Sigmoid colon (tissue), 7 donors: ENCODE results near the gene TMEM184C. TPM values are rescaled to one million over a fixed set of nuclear protein-coding genes. Genes with fewer than 3 reads are reported as not detected.

Experiments
- DNase-seq: peaks from one replicate; pipeline ENCODE4 v3.0.0-alpha.2; 2019
- H3K27ac ChIP-seq, 4 donors: fragments of 200-600 bp; sonication (generic); one replicate each; pipeline ENCODE4 v1.5.1; 2016 to 2019; ENCODE audit warnings: mild to moderate bottlenecking in 1 of 4
- H3K27me3 ChIP-seq, 3 donors: fragments of 200-600 bp; sonication (generic); one replicate each; pipeline ENCODE4 v1.5.1; 2019; ENCODE audit warnings: mild to moderate bottlenecking in 1 of 3
- H3K36me3 ChIP-seq, 4 donors: fragments of 200-600 bp; sonication (generic); one replicate each; pipeline ENCODE4 v1.5.1; 2016 to 2019
- H3K4me1 ChIP-seq, 4 donors: fragments of 200-600 bp; sonication (generic); one replicate each; pipeline ENCODE4 v1.5.1; 2017 to 2019
- H3K4me3 ChIP-seq, 4 donors: fragments of 200-600 bp; sonication (generic); one replicate each; pipeline ENCODE4 v1.5.1; 2017 to 2019; ENCODE audit warnings: mild to moderate bottlenecking in 2 of 4, moderate library complexity in 1 of 4
- H3K9me3 ChIP-seq, 4 donors: fragments of 200-600 bp in 3 of 4; sonication (generic) in 3 of 4; one replicate each; pipeline versions ENCODE4 v1.5.1 to v1.6.1; 2013 to 2019
- EP300 ChIP-seq, 4 donors: sonication (generic); formaldehyde crosslinking; IDR thresholded peaks; one replicate each; pipeline ENCODE4 v1.6.1; 2017; ENCODE audit warnings: antibody characterized with exemption in 4 of 4
- POLR2A ChIP-seq, 2 donors: fragments of 450-650 bp; IDR thresholded peaks; one replicate each; pipeline ENCODE4 v1.6.1; 2016; ENCODE audit warnings: antibody characterized with exemption in 2 of 2, mild to moderate bottlenecking in 2 of 2, moderate library complexity in 2 of 2
- POLR2AphosphoS5 ChIP-seq, 4 donors: sonication (generic); formaldehyde crosslinking; IDR thresholded peaks; one replicate each; pipeline ENCODE4 v1.6.1; 2017; ENCODE audit warnings: antibody characterized with exemption in 4 of 4
- WGBS, 2 donors: extraction: QIAGEN DNeasy Blood & Tissue Kit; methylation state at CpG; one replicate each; pipeline ENCODE4 v1.1.7; 2013; 5-methylcytosine and 5-hydroxymethylcytosine counted together
- intact Hi-C: fragments of 100-400 bp; cut with DNase I; formaldehyde crosslinking; loops from one replicate; pipeline ENCODE4 v1.15.1; 2023
- polyA plus RNA-seq, 3 donors: library from polyadenylated mRNA; stranded (reverse); fragments of 200-250 nt; gene quantifications; one replicate each; pipeline ENCODE4 v1.2.3, GENCODE V29; 2013
- total RNA-seq, 4 donors: library from RNA; depleted of rRNA; stranded (reverse); fragments of >200 nt; gene quantifications; one replicate each; pipeline ENCODE4 v1.1.0, GENCODE V29; 2016
- TF ChIP-seq, protein P1 (sequence below), 4 experiments: fragments of 450-650 bp in 3 of 4; fragments of 200-600 bp in 1 of 4; IDR thresholded peaks; one replicate each; pipeline ENCODE4 v1.5.1; 2016 to 2019; ENCODE audit warnings: antibody characterized with exemption in 4 of 4, mild to moderate bottlenecking in 3 of 4, moderate library complexity in 2 of 4
- donor health status: healthy with polysubstance abuse.
- donor health status: Bipolar disorder and iron deficiency.
- donor health status: healthy.

Gene TMEM184C
- total and polyA plus RNA-seq, 7 donors = 6.0 to 23.8 (median 12.2) TPM

DNA sequence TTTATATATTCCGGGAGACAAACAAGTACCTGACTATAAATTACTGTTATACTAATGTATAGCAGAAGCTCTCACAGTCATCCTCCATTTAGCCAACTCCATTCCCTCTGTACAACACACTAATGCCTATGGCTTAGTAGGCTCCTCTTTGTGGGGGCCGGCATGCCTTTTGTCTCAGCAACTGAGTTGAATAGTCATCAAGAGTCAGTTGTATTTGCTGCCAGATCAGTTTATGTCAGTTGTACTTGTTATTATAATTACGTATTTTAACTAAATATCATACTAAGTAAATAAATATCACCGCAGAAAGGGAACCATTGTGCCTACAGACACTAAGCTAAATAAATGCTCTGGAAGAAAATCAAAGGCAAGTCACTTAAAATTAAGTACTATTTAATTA lies 56.9 kb downstream of the TMEM184C start:
- TF ChIP-seq POLR2A (IDR thresholded peaks at IDR 0.05) (no peak), POLR2AphosphoS5 (IDR thresholded peaks at IDR 0.05) (no peak), EP300 (IDR thresholded peaks at IDR 0.05) (no peak)
- TF ChIP-seq, protein P1, sequence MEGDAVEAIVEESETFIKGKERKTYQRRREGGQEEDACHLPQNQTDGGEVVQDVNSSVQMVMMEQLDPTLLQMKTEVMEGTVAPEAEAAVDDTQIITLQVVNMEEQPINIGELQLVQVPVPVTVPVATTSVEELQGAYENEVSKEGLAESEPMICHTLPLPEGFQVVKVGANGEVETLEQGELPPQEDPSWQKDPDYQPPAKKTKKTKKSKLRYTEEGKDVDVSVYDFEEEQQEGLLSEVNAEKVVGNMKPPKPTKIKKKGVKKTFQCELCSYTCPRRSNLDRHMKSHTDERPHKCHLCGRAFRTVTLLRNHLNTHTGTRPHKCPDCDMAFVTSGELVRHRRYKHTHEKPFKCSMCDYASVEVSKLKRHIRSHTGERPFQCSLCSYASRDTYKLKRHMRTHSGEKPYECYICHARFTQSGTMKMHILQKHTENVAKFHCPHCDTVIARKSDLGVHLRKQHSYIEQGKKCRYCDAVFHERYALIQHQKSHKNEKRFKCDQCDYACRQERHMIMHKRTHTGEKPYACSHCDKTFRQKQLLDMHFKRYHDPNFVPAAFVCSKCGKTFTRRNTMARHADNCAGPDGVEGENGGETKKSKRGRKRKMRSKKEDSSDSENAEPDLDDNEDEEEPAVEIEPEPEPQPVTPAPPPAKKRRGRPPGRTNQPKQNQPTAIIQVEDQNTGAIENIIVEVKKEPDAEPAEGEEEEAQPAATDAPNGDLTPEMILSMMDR (IDR thresholded peaks at IDR 0.05) = no peak
- Histone ChIP-seq H3K9me3 (no peaks in the 10 kb centered on the region), H3K36me3 (peaks cover 0 to 15% (median 4%) of the 10 kb centered on the region in 4 donors), H3K27ac (no peak overlapping the region), H3K27me3 (no peaks in the 10 kb centered on the region), H3K4me1 (peaks cover 0 to 30% (median 4%) of the 10 kb centered on the region in 4 donors), H3K4me3 (no peak overlapping the region)
- no peak for DNase-seq
- WGBS, 2 donors = 89 to 92% methylated on average over 4 of the region's 4 CpGs
- intact Hi-C loops = no loop called here

DNA sequence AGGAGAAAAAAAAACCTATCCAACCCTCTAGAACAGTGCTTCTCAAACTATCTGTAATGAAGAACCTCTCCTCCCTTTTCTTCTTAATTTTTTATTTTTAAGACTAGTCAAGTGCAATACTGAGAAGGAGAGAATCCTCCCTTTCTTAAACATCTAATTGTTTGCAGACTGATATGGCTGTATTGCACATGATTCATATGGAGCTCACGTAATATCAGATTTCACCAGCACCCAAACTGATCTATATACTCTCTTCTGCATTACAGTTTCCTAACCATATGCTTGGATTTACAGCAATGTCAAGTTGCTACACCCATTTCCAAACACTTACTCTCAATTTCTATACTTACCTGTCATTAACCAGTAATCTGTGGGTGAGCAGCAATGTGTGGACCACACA lies 57.3 kb downstream of the TMEM184C start:
- no peaks in the 10 kb centered on the region for H3K9me3 ChIP-seq
- TF ChIP-seq, protein P1 (IDR thresholded peaks at IDR 0.05) = no peak
- TF ChIP-seq EP300 (IDR thresholded peaks at IDR 0.05) (no peak), POLR2A (IDR thresholded peaks at IDR 0.05) (no peak), POLR2AphosphoS5 (IDR thresholded peaks at IDR 0.05) (no peak)
- 95 to 100% methylated on average over 1 of the region's 1 CpG for WGBS, 2 donors
- H3K4me1 ChIP-seq = peaks cover 0 to 30% (median 4%) of the 10 kb centered on the region in 4 donors
- H3K36me3 ChIP-seq = peaks cover 0 to 19% (median 4%) of the 10 kb centered on the region in 4 donors
- intact Hi-C loops = no loop called here
- no peak overlapping the region for H3K27ac ChIP-seq
- no peak for DNase-seq
- no peaks in the 10 kb centered on the region for H3K27me3 ChIP-seq
- no peak overlapping the region for H3K4me3 ChIP-seq

DNA sequence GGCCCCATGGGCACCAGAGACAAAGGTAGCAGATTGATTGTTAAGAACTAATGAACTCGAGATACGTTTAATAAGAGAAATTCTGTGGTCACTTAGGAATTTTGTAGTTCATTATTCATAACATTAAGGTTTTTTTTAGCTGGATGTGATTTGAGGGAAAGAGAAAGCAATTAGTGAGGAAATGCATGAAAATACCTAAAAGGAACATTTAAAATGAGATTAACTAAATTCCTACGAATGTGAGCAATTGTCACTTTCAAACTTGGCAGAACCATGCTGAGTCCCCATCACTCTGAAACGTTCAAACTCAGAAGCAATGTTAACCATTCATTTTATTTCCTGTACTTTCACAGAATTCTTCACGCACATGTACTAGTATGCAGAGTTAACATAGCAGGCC lies 60.9 kb downstream of the TMEM184C start:
- no peak for TF ChIP-seq EP300 (IDR thresholded peaks at IDR 0.05)
- TF ChIP-seq, protein P1 (IDR thresholded peaks at IDR 0.05) = no peak
- no peak for TF ChIP-seq POLR2AphosphoS5 (IDR thresholded peaks at IDR 0.05)
- TF ChIP-seq POLR2A (IDR thresholded peaks at IDR 0.05) = no peak
- no peak for DNase-seq
- intact Hi-C loops = no loop called here

DNA sequence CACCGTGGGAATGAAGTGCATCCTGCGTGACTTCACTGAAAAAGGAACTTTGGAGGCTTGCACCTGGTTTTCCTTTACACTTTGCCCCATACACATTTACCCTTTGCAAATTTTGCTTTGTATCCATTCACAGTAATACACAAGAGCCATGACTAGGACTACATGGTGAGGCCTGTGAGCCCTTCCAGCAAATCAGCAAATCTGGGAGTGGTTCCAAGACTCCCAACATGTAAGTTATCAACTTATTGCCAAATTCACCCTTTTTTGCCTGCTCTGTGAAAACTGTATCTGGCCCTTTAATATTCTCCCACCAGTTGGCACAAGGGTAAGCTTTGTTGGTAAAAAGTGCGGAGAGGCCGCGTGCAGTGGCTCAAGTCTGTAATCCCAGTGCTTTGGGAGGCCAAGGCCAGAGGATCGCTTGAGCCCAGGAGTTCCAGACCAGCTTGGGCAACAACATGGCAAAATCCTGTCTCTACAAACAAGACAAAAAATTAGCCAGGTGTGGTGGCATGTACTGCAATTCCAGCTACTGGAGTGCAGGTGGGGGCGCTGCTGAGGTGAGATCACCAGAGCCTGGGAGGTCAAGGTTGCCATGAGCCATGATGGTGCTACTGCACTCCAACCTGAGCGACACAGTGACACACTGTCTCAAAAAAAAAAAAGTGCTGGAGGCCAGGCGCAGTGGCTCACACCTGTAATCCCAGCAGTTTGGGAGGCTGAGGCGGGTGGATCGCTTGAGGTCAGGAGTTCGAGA lies 61.8 kb downstream of the TMEM184C start:
- Histone ChIP-seq H3K4me1 (peaks cover 0 to 46% (median 19%) of the 10 kb centered on the region in 4 donors), H3K27ac (peak overlapping the region in 3 of 4 donors; percentile 3 to 11 (median 3)), H3K4me3 (no peak overlapping the region), H3K9me3 (no peaks in the 10 kb centered on the region), H3K27me3 (no peaks in the 10 kb centered on the region), H3K36me3 (peaks cover 0 to 11% (median 0%) of the 10 kb centered on the region in 4 donors)
- 96 to 97% methylated on average over 12 of the region's 12 CpGs for WGBS, 2 donors
- TF ChIP-seq, protein P1 (IDR thresholded peaks at IDR 0.05) = no peak
- TF ChIP-seq EP300 (IDR thresholded peaks at IDR 0.05) (no peak), POLR2AphosphoS5 (IDR thresholded peaks at IDR 0.05) (no peak), POLR2A (IDR thresholded peaks at IDR 0.05) (no peak)
- intact Hi-C loops = no loop called here
- DNase-seq = no peak

More for the DNA sequence above, 60.9 kb downstream of the TMEM184C start:
- peaks cover 0 to 45% (median 18%) of the 10 kb centered on the region in 4 donors for H3K4me1 ChIP-seq
- peak overlapping the region in 2 of 4 donors; percentile 3 to 11 for H3K27ac ChIP-seq
- 81 to 85% methylated on average over 5 of the region's 5 CpGs for WGBS, 2 donors
- H3K27me3 ChIP-seq = no peaks in the 10 kb centered on the region
- H3K4me3 ChIP-seq = no peak overlapping the region
- H3K36me3 ChIP-seq = peaks cover 0 to 11% (median 0%) of the 10 kb centered on the region in 4 donors
- no peaks in the 10 kb centered on the region for H3K9me3 ChIP-seq
